CD14-positive monocyte (primary cell): ENCODE measurements around the gene NCOA7. TPM values are rescaled to one million over a fixed set of nuclear protein-coding genes. Genes with fewer than 3 reads are reported as not detected.

Experiments used
- DNase-seq, 3 donors: peaks; one replicate each; pipeline ENCODE4 v3.0.0-alpha.2; 2011 to 2022
- H2AFZ ChIP-seq: 2 replicates; pipeline ENCODE4 v1.6.0; 2012; ENCODE audit warnings: mild to moderate bottlenecking, low read depth, low read length, inconsistent platforms; ENCODE audit not compliant: insufficient read depth, poor library complexity, severe bottlenecking
- H3K27ac ChIP-seq, 2 donors: 1 replicate in 1 of 2; 2 replicates in 1 of 2; pipeline ENCODE4 v1.5.1; 2012 to 2013; ENCODE audit warnings: low read length in 2 of 2, control low read depth in 1 of 2, inconsistent platforms in 1 of 2, low read depth in 1 of 2, mild to moderate bottlenecking in 1 of 2
- H3K27me3 ChIP-seq, 2 donors: one replicate each; pipeline versions ENCODE4 v1.6.0 to v1.6.1; 2011 to 2013; ENCODE audit warnings: low read length in 2 of 2; ENCODE audit not compliant: control insufficient read depth in 2 of 2, insufficient read depth in 2 of 2
- H3K36me3 ChIP-seq, 2 donors: replicated peaks in 1 of 2; 1 replicate in 1 of 2; 2 replicates in 1 of 2; pipeline versions ENCODE4 v1.5.1 to v1.6.1; 2012 to 2013; ENCODE audit warnings: low read length in 2 of 2, control low read depth in 1 of 2, inconsistent platforms in 1 of 2, mild to moderate bottlenecking in 1 of 2; ENCODE audit not compliant: insufficient read depth in 2 of 2, control insufficient read depth in 1 of 2
- H3K4me1 ChIP-seq, 2 donors: 1 replicate in 1 of 2; 2 replicates in 1 of 2; pipeline versions ENCODE4 v1.5.1 to v1.6.1; 2012 to 2013; ENCODE audit warnings: low read length in 2 of 2, control low read depth in 1 of 2, inconsistent platforms in 1 of 2, mild to moderate bottlenecking in 1 of 2, moderate library complexity in 1 of 2; ENCODE audit not compliant: insufficient read depth in 2 of 2, control insufficient read depth in 1 of 2
- H3K4me2 ChIP-seq: replicated peaks from 2 replicates; pipeline ENCODE3; 2012; ENCODE audit warnings: low read length, moderate library complexity, mild to moderate bottlenecking; ENCODE audit not compliant: poor library complexity, severe bottlenecking; ENCODE audit errors: extremely low read depth
- H3K4me3 ChIP-seq, 3 experiments: fragments of 200-600 bp in 1 of 3; sonication (generic) in 1 of 3; replicated peaks in 1 of 3; 1 replicate in 2 of 3; 2 replicates in 1 of 3; pipeline ENCODE4 v1.5.1; 2011 to 2013; ENCODE audit warnings: low read length in 3 of 3, mild to moderate bottlenecking in 3 of 3, control low read depth in 2 of 3, low read depth in 2 of 3, inconsistent platforms in 1 of 3, moderate library complexity in 1 of 3
- H3K79me2 ChIP-seq: 2 replicates; pipeline ENCODE4 v1.6.0; 2012; ENCODE audit warnings: mild to moderate bottlenecking, control low read depth, inconsistent platforms, low read length, moderate library complexity; ENCODE audit not compliant: insufficient read depth
- H3K9ac ChIP-seq: 2 replicates; pipeline ENCODE4 v1.6.0; 2017; ENCODE audit warnings: low read length, mild to moderate bottlenecking; ENCODE audit not compliant: insufficient read depth, poor library complexity, severe bottlenecking
- H3K9me3 ChIP-seq, 2 donors: replicated peaks in 1 of 2; 1 replicate in 1 of 2; 2 replicates in 1 of 2; pipeline versions ENCODE4 v1.5.1 to v1.6.1; 2012 to 2013; ENCODE audit warnings: low read length in 2 of 2, control low read depth in 1 of 2; ENCODE audit not compliant: control insufficient read depth in 1 of 2, insufficient read depth in 1 of 2
- H4K20me1 ChIP-seq: 2 replicates; pipeline ENCODE4 v1.6.0; 2012; ENCODE audit warnings: mild to moderate bottlenecking, low read length, control low read depth, moderate library complexity; ENCODE audit not compliant: insufficient read depth
- H3K27ac Mint-ChIP-seq, 7 donors: one replicate each; pipeline ENCODE4 v1.8.0; 2020; ENCODE audit warnings: mild to moderate bottlenecking in 7 of 7, mixed read lengths in 7 of 7, moderate library complexity in 6 of 7, inconsistent platforms in 2 of 7
- H3K27me3 Mint-ChIP-seq, 3 donors: one replicate each; pipeline ENCODE4 v1.8.0; 2021 to 2022; ENCODE audit warnings: low read depth in 3 of 3, mild to moderate bottlenecking in 3 of 3, mixed read lengths in 3 of 3, moderate library complexity in 3 of 3, inconsistent platforms in 1 of 3
- H3K36me3 Mint-ChIP-seq, 2 donors: one replicate each; pipeline ENCODE4 v1.8.0; 2020; ENCODE audit warnings: mixed read lengths in 2 of 2, inconsistent platforms in 1 of 2, mild to moderate bottlenecking in 1 of 2
- H3K4me1 Mint-ChIP-seq: one replicate; pipeline ENCODE4 v1.8.0; 2020; ENCODE audit warnings: mild to moderate bottlenecking, mixed read lengths
- H3K4me3 Mint-ChIP-seq, 2 donors: one replicate each; pipeline ENCODE4 v1.8.0; 2020; ENCODE audit warnings: mild to moderate bottlenecking in 2 of 2, mixed read lengths in 2 of 2, moderate library complexity in 1 of 2
- H3K9me3 Mint-ChIP-seq, 7 donors: one replicate each; pipeline ENCODE4 v1.8.0; 2020 to 2022; ENCODE audit warnings: mixed read lengths in 7 of 7, mild to moderate bottlenecking in 6 of 7, moderate library complexity in 6 of 7, inconsistent platforms in 2 of 7
- CTCF ChIP-seq: fragments of 200-600 bp; IDR thresholded peaks from one replicate; pipeline ENCODE4 v1.8.0; 2022; ENCODE audit warnings: antibody characterized with exemption, mild to moderate bottlenecking
- WGBS: methylation state at CpG from one replicate; pipeline ENCODE4 v1.1.5; 2013; ENCODE audit warnings: missing lambda C conversion rate; ENCODE audit not compliant: insufficient coverage; 5-methylcytosine and 5-hydroxymethylcytosine counted together
- intact Hi-C, 2 donors: fragments of 100-400 bp; cut with micrococcal nuclease; formaldehyde crosslinking; loops; one replicate each; pipeline versions ENCODE4 v1.15.0 to v1.15.1; 2023
- polyA plus RNA-seq, 3 donors: library from polyadenylated mRNA; depleted of rRNA in 1 of 3; unstranded in 2 of 3; stranded (reverse) in 1 of 3; fragments of 300-500 nt in 2 of 3; fragments of >200 nt in 1 of 3; fragmentation: Illumina TruSeq in 2 of 3; gene quantifications; 1 replicate in 2 of 3; 2 replicates in 1 of 3; pipeline ENCODE4 v1.2.3, GENCODE V29; 2012 to 2021

The NCOA7 gene
- polyA plus RNA-seq, 3 donors: 8.3 to 21.9 (median 11.2) TPM

- Histone ChIP-seq H3K9ac (peak overlapping the region; percentile 98), H3K9me3 (no peaks in the 10 kb centered on the region), H3K27me3 (no peaks in the 10 kb centered on the region), H3K36me3 (peaks cover 0 to 23% of the 10 kb centered on the region in 2 donors), H3K4me3 (peak overlapping the region; percentile 86 to 96 (median 88)), H3K27ac (peak overlapping the region; percentile 90 to 95), H3K4me1 (peaks cover 26 to 27% of the 10 kb centered on the region in 2 donors), H3K79me2 (peaks cover 53% of the 10 kb centered on the region), H2AFZ (peak overlapping the region; percentile 97), H4K20me1 (peaks cover 32% of the 10 kb centered on the region), H3K4me2 (peak overlapping the region; percentile 96)
- intact Hi-C loops: loop anchor here (2.0 to 10.0 kb wide), 4 partner anchors 40 to 177 kb away; no protein-coding TSS in a partner anchor
- DNase-seq: no peak
- WGBS: 0% methylated on average over 2 of the region's 3 CpGs
- H3K27ac Mint-ChIP-seq: no peak overlapping the region
- TF ChIP-seq CTCF: no peak
- H3K4me1 Mint-ChIP-seq: peaks cover 8% of the 10 kb centered on the region
- H3K9me3 Mint-ChIP-seq: peaks cover 0 to 3% (median 0%) of the 10 kb centered on the region in 7 donors
- H3K36me3 Mint-ChIP-seq: peaks cover 8 to 15% of the 10 kb centered on the region in 2 donors
- H3K27me3 Mint-ChIP-seq: peaks cover 0 to 2% (median 0%) of the 10 kb centered on the region in 3 donors
- no peak overlapping the region for H3K4me3 Mint-ChIP-seq
These were observed 166.6 kb downstream of the NCOA7 start for GRCh38 chr6:125957391-125957693.

GRCh38 chr6:125957845-125958244 is 167.1 kb downstream of the NCOA7 start:
- Histone ChIP-seq H3K79me2 (peaks cover 58% of the 10 kb centered on the region), H3K27ac (peak overlapping the region in 1 of 2 donors; percentile 95), H4K20me1 (peaks cover 37% of the 10 kb centered on the region), H3K4me1 (peaks cover 26 to 27% of the 10 kb centered on the region in 2 donors), H3K9me3 (no peaks in the 10 kb centered on the region), H3K4me2 (peak overlapping the region; percentile 96), H3K9ac (peak overlapping the region; percentile 98), H2AFZ (peak overlapping the region; percentile 97), H3K36me3 (peaks cover 0 to 28% of the 10 kb centered on the region in 2 donors), H3K27me3 (no peaks in the 10 kb centered on the region), H3K4me3 (peak overlapping the region; percentile 86 to 96 (median 88))
- no peak for TF ChIP-seq CTCF
- Mint-ChIP-seq H3K9me3 (peaks cover 0 to 3% (median 0%) of the 10 kb centered on the region in 7 donors), H3K4me1 (peaks cover 8% of the 10 kb centered on the region), H3K36me3 (peaks cover 8 to 19% of the 10 kb centered on the region in 2 donors), H3K27ac (no peak overlapping the region), H3K27me3 (peaks cover 0 to 2% (median 0%) of the 10 kb centered on the region in 3 donors), H3K4me3 (no peak overlapping the region)
- peak; percentile 54 to 83 (median 80) for DNase-seq
- 0% methylated on average over 4 of the region's 4 CpGs for WGBS
- intact Hi-C loops: loop anchor here (2.0 to 10.0 kb wide), 4 partner anchors 41 to 177 kb away; no protein-coding TSS in a partner anchor
